Measurements from ENCODE around the gene L3MBTL4. TPM values are rescaled to one million over a fixed set of nuclear protein-coding genes. Genes with fewer than 3 reads are reported as not detected.
"Not testable (repeated sequence)": the region's sequence is repeated elsewhere in the genome, so short reads cannot be mapped to it uniquely, and the experiment has no call there.

Gene L3MBTL4
- total and polyA plus RNA-seq, 7 experiments from 2014 or later, result 0.05 to 7.6 (median 0.49) TPM

DNA sequence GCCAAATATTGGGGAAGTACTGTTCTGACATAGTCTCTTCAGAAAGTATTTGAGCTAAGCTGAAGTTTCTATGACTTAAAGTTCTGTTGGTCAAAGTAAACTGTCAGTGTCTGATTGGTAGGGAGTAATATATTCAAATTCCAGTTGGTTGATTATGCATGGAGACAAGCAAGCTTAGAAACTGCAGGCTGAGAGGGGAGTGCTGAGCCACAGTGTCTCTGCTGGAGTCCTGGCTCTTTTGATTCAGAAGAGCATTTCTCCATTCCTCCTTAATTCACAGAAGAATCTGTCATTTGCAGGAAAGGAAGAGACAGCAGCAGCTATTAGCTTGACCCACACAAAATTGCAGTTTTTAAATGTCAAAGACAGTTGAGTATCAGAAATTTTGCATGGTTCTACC lies 318.0 kb downstream of the L3MBTL4 start:
- ChIA-PET POLR2A (no interaction called here), CTCF (no interaction called here)
- intact Hi-C loops (cut with micrococcal nuclease), result no loop called here
- ATAC-seq (no peak), DNase-seq (no peak)
- Histone ChIP-seq H3K4me3 (ENCODE audit: low read length) (no peak overlapping the region), H3K36me3 (ENCODE audit: control insufficient read depth in 2 of 3, insufficient read depth in 3 of 3, low read length in 3 of 3) (no peaks in the 10 kb centered on the region), H3K27ac (ENCODE audit: low read depth, low read length) (no peak overlapping the region), H3K27me3 (ENCODE audit: control insufficient read depth in 2 of 2, insufficient read depth in 2 of 2, low read length in 2 of 2) (no peaks in the 10 kb centered on the region), H3K9me3 (ENCODE audit: control insufficient read depth in 2 of 3, low read length in 3 of 3) (no peaks in the 10 kb centered on the region), H3K4me1 (ENCODE audit: control insufficient read depth in 2 of 2, insufficient read depth in 2 of 2, low read length in 2 of 2) (no peaks in the 10 kb centered on the region)
- Mint-ChIP-seq H3K9me3 (peaks cover 0 to 4% (median 0%) of the 10 kb centered on the region in 11 donors), H3K4me1 (no peaks in the 10 kb centered on the region), H3K27me3 (peaks cover 0 to 23% (median 0%) of the 10 kb centered on the region in 5 donors), H3K27ac (no peak overlapping the region), H3K36me3 (no peaks in the 10 kb centered on the region), H3K4me3 (no peak overlapping the region)

DNA sequence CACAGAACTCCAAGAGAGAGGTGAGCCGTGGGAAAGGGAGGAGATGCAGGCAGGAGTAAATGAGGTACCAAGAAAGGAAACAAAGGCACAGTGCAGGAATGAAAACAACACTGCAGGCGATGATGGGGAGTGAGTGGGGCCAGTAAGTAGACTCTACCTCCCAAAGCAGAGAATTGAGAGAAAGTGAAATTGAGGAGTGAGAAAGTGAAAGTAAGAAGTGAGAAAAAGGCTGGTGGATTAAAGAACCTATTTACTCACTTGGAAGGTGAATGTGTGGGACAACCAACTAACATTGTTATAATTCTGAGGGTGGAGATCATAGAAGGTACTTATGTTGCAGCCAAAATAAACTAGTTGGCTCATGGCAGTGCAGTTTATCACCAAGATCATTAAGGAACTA lies 326.3 kb downstream of the L3MBTL4 start:
- ATAC-seq, result no peak
- CTCF ChIA-PET, result no interaction called here
- intact Hi-C loops (cut with micrococcal nuclease), result no loop called here

DNA sequence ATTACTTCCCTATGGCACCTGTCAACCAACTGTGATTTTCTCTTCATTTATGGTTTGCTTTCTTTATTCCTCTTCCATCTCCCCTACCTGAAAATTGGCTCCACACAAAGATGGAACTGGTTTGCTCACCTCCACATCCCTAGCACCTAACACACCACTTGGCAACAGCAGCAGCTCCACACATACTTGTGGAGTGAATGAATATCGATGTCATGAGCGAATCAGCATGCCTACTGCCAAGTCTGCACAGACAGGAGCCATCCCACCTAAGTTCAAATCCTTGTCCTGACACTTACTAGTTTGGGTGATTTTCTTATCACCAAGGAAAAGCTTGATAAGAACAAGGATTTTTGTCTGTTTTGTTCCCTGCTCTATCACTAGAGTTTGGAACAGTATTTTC lies 328.0 kb downstream of the L3MBTL4 start:
- H3K27me3 Mint-ChIP-seq, result no peaks in the 10 kb centered on the region
- intact Hi-C loops (cut with micrococcal nuclease), result no loop called here
- no peaks in the 10 kb centered on the region for H3K36me3 Mint-ChIP-seq
- no peaks in the 10 kb centered on the region for H3K27me3 ChIP-seq (ENCODE audit: control insufficient read depth in 2 of 2, insufficient read depth in 2 of 2, low read length in 2 of 2)
- H3K9me3 Mint-ChIP-seq, result peaks cover 0 to 8% (median 0%) of the 10 kb centered on the region in 11 donors
- H3K36me3 ChIP-seq (ENCODE audit: control insufficient read depth in 2 of 3, insufficient read depth in 3 of 3, low read length in 3 of 3), result no peaks in the 10 kb centered on the region
- no peak overlapping the region for H3K4me3 ChIP-seq (ENCODE audit: low read length)
- H3K27ac ChIP-seq (ENCODE audit: low read depth, low read length), result no peak overlapping the region
- CTCF ChIA-PET, result no interaction called here
- H3K27ac Mint-ChIP-seq, result no peak overlapping the region
- H3K4me1 ChIP-seq (ENCODE audit: control insufficient read depth in 2 of 2, insufficient read depth in 2 of 2, low read length in 2 of 2), result no peaks in the 10 kb centered on the region
- POLR2A ChIA-PET, result no interaction called here
- no peak for ATAC-seq
- no peaks in the 10 kb centered on the region for H3K9me3 ChIP-seq (ENCODE audit: control insufficient read depth in 2 of 3, low read length in 3 of 3)
- H3K4me1 Mint-ChIP-seq, result peaks cover 0 to 8% (median 4%) of the 10 kb centered on the region in 7 donors
- no peak for DNase-seq
- H3K4me3 Mint-ChIP-seq, result no peak overlapping the region

More for the DNA sequence above, 326.3 kb downstream of the L3MBTL4 start:
- H3K27ac ChIP-seq (ENCODE audit: low read depth, low read length), result no peak overlapping the region
- H3K36me3 ChIP-seq (ENCODE audit: control insufficient read depth in 2 of 3, insufficient read depth in 3 of 3, low read length in 3 of 3), result no peaks in the 10 kb centered on the region
- no peaks in the 10 kb centered on the region for H3K27me3 ChIP-seq (ENCODE audit: control insufficient read depth in 2 of 2, insufficient read depth in 2 of 2, low read length in 2 of 2)
- H3K4me1 ChIP-seq (ENCODE audit: control insufficient read depth in 2 of 2, insufficient read depth in 2 of 2, low read length in 2 of 2), result no peaks in the 10 kb centered on the region
- Mint-ChIP-seq H3K27me3 (no peaks in the 10 kb centered on the region), H3K9me3 (peaks cover 0 to 8% (median 0%) of the 10 kb centered on the region in 11 donors), H3K27ac (no peak overlapping the region), H3K36me3 (no peaks in the 10 kb centered on the region), H3K4me3 (no peak overlapping the region), H3K4me1 (peaks cover 0 to 8% (median 4%) of the 10 kb centered on the region in 7 donors)
- no peak overlapping the region for H3K4me3 ChIP-seq (ENCODE audit: low read length)
- POLR2A ChIA-PET, result no interaction called here
- H3K9me3 ChIP-seq (ENCODE audit: control insufficient read depth in 2 of 3, low read length in 3 of 3), result no peaks in the 10 kb centered on the region
- DNase-seq, result no peak

DNA sequence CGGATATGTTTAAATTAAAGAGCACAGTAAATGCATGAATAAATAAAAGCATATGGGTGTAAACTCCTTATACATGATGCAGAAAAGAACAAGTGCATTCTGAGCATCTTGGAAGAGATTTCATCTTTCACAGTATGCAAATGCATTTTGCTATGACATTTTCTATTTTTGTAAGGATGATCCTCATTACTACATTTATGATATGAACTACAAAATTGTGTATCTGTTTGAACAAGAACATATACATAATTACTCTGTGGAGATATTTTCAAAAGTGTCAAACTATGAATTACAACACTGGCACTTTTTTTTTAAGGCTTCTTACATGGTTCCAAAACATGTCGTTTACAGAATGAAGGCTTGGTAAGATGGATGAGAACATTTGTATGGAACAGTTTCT lies 335.3 kb downstream of the L3MBTL4 start:
- Mint-ChIP-seq H3K27ac (no peak overlapping the region), H3K9me3 (peaks cover 0 to under 1% (median 0%) of the 10 kb centered on the region in 11 donors), H3K4me3 (no peak overlapping the region), H3K4me1 (no peaks in the 10 kb centered on the region), H3K27me3 (no peaks in the 10 kb centered on the region), H3K36me3 (no peaks in the 10 kb centered on the region)
- H3K4me3 ChIP-seq (ENCODE audit: low read length), result no peak overlapping the region
- no peaks in the 10 kb centered on the region for H3K4me1 ChIP-seq (ENCODE audit: control insufficient read depth in 2 of 2, insufficient read depth in 2 of 2, low read length in 2 of 2)
- DNase-seq (no peak), ATAC-seq (no peak)
- ChIA-PET CTCF (no interaction called here), POLR2A (no interaction called here)
- no peaks in the 10 kb centered on the region for H3K27me3 ChIP-seq (ENCODE audit: control insufficient read depth in 2 of 2, insufficient read depth in 2 of 2, low read length in 2 of 2)
- H3K27ac ChIP-seq (ENCODE audit: low read depth, low read length), result no peak overlapping the region
- intact Hi-C loops (cut with micrococcal nuclease), result no loop called here
- no peaks in the 10 kb centered on the region for H3K36me3 ChIP-seq (ENCODE audit: control insufficient read depth in 2 of 3, insufficient read depth in 3 of 3, low read length in 3 of 3)
- H3K9me3 ChIP-seq (ENCODE audit: control insufficient read depth in 2 of 3, low read length in 3 of 3), result no peaks in the 10 kb centered on the region

DNA sequence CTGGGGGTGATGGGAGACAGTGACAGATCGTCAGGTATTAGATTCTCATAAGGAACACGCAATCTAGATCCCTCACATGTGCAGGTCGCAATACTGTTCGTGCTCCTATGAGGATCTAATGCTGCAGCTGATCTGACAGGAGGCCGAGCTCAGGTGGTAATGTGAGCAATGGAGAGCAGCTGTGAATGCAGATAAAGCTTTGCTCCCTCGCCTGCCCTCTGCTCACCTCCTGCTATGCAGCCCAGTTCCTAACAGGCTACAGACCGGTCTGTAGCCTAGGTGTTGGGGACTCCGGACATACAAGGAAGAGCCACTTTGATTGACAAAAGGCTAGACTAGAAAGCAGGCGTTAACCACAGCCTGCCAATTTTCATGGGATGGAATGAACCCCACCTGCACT lies 335.8 kb downstream of the L3MBTL4 start:
- Mint-ChIP-seq H3K4me1 (no peaks in the 10 kb centered on the region), H3K27me3 (no peaks in the 10 kb centered on the region), H3K4me3 (no peak overlapping the region), H3K27ac (no peak overlapping the region), H3K36me3 (no peaks in the 10 kb centered on the region), H3K9me3 (no peaks in the 10 kb centered on the region)
- Histone ChIP-seq H3K4me3 (ENCODE audit: low read length) (no peak overlapping the region), H3K4me1 (ENCODE audit: control insufficient read depth in 2 of 2, insufficient read depth in 2 of 2, low read length in 2 of 2) (no peaks in the 10 kb centered on the region), H3K36me3 (ENCODE audit: control insufficient read depth in 2 of 3, insufficient read depth in 3 of 3, low read length in 3 of 3) (no peaks in the 10 kb centered on the region), H3K9me3 (ENCODE audit: control insufficient read depth in 2 of 3, low read length in 3 of 3) (no peaks in the 10 kb centered on the region), H3K27ac (ENCODE audit: low read depth, low read length) (no peak overlapping the region), H3K27me3 (ENCODE audit: control insufficient read depth in 2 of 2, insufficient read depth in 2 of 2, low read length in 2 of 2) (no peaks in the 10 kb centered on the region)
- intact Hi-C loops (cut with micrococcal nuclease), result no loop called here
- DNase-seq (no peak), ATAC-seq (no peak)
- ChIA-PET CTCF (no interaction called here), POLR2A (no interaction called here)

DNA sequence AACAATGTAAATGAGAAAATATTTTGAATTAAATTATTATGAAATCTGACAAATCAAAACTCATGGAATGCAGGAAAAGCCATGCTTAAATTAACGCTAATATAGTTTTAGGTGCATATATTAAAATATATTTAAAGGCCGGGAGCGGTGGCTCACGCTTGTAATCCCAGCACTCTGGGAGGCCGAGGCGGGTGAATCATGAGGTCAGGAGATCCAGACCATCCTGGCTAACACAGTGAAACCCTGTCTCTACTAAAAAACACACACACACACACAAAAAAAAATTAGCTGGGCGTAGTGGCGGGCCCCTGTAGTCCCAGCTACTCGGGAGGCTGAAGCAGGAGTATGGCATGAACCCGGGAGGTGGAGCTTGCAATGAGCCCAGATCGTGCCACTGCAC lies 342.3 kb downstream of the L3MBTL4 start:
- H3K27ac Mint-ChIP-seq; CTCF ChIA-PET; H3K36me3 ChIP-seq (ENCODE audit: control insufficient read depth in 2 of 3, insufficient read depth in 3 of 3, low read length in 3 of 3); H3K4me1 ChIP-seq (ENCODE audit: control insufficient read depth in 2 of 2, insufficient read depth in 2 of 2, low read length in 2 of 2); H3K4me3 ChIP-seq (ENCODE audit: low read length); H3K36me3 Mint-ChIP-seq; POLR2A ChIA-PET; H3K4me3 Mint-ChIP-seq; H3K27ac ChIP-seq (ENCODE audit: low read depth, low read length); DNase-seq; H3K4me1 Mint-ChIP-seq; H3K27me3 ChIP-seq (ENCODE audit: control insufficient read depth in 2 of 2, insufficient read depth in 2 of 2, low read length in 2 of 2); H3K9me3 ChIP-seq (ENCODE audit: control insufficient read depth in 2 of 3, low read length in 3 of 3); H3K9me3 Mint-ChIP-seq; intact Hi-C loops (cut with micrococcal nuclease); ATAC-seq: not testable (repeated sequence)
- H3K27me3 Mint-ChIP-seq, result peaks cover 0 to 35% (median 12%) of the 10 kb centered on the region in 5 donors

DNA sequence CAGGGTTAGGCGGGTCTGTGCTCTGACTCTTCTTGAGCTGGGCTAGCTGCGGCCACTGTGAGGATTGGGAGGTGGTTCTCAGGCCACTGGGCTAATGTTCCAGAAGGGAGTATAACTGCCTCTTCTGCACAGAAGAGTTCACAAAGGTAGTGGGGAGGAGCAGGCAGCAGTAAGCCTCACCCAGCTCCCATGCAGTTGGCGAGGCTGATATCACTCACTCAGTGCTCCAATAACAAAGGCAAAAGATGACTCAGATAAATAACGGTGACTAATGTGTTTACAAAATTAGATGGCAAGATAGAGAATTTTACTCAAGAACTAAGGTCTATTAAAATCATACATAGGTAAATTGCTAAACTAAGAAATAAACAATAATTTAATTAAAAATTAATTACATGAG lies 345.2 kb downstream of the L3MBTL4 start:
- DNase-seq (no peak), ATAC-seq (no peak)
- POLR2A ChIA-PET, result no interaction called here
- Histone ChIP-seq H3K4me1 (ENCODE audit: control insufficient read depth in 2 of 2, insufficient read depth in 2 of 2, low read length in 2 of 2) (no peaks in the 10 kb centered on the region), H3K36me3 (ENCODE audit: control insufficient read depth in 2 of 3, insufficient read depth in 3 of 3, low read length in 3 of 3) (no peaks in the 10 kb centered on the region), H3K27me3 (ENCODE audit: control insufficient read depth in 2 of 2, insufficient read depth in 2 of 2, low read length in 2 of 2) (no peaks in the 10 kb centered on the region), H3K4me3 (ENCODE audit: low read length) (no peak overlapping the region), H3K9me3 (ENCODE audit: control insufficient read depth in 2 of 3, low read length in 3 of 3) (no peaks in the 10 kb centered on the region), H3K27ac (ENCODE audit: low read depth, low read length) (no peak overlapping the region)
- Mint-ChIP-seq H3K9me3 (peaks cover 0 to 17% (median 0%) of the 10 kb centered on the region in 11 donors), H3K4me3 (no peak overlapping the region), H3K27ac (no peak overlapping the region), H3K4me1 (no peaks in the 10 kb centered on the region), H3K36me3 (no peaks in the 10 kb centered on the region), H3K27me3 (peaks cover 0 to 43% (median 12%) of the 10 kb centered on the region in 5 donors)
- intact Hi-C loops (cut with micrococcal nuclease), result no loop called here
- CTCF ChIA-PET, result no interaction called here

Measured in naive thymus-derived CD4-positive, alpha-beta T cell (primary cell).